Pancreas (tissue), 10 donors: Measurements from ENCODE around the gene P4HTM. TPM values are rescaled to one million over a fixed set of nuclear protein-coding genes. Genes with fewer than 3 reads are reported as not detected.

Experiments used
- ATAC-seq, 4 donors: fragments of 200-7000 bp; cut with Tn5 transposase; one replicate each; pipeline versions ENCODE4 v1.8.0 to v1.9.1; 2020; ENCODE audit warnings: mild to moderate bottlenecking in 4 of 4, moderate library complexity in 4 of 4
- DNase-seq, 6 donors: peaks; one replicate each; pipeline ENCODE4 v3.0.0-alpha.2; 2020
- FAIRE-seq: peaks from 2 replicates; lab custom pipeline; 2012; peaks lifted over from hg19 to GRCh38; lab: Jason Lieb, UNC
- H3K27ac ChIP-seq, 4 donors: fragments of 200-600 bp; sonication (generic); 1 replicate in 3 of 4; 2 replicates in 1 of 4; pipeline versions ENCODE4 v1.5.0 to v1.8.0; 2020
- H3K27me3 ChIP-seq, 4 donors: fragments of 200-600 bp; one replicate each; pipeline ENCODE4 v1.8.0; 2021
- H3K36me3 ChIP-seq, 3 donors: fragments of 200-600 bp; sonication (generic) in 1 of 3; one replicate each; pipeline versions ENCODE4 v1.5.0 to v1.8.0; 2020 to 2021
- H3K4me1 ChIP-seq, 3 donors: fragments of 200-600 bp; one replicate each; pipeline ENCODE4 v1.8.0; 2021
- H3K4me3 ChIP-seq, 4 donors: fragments of 200-600 bp; sonication (generic) in 2 of 4; one replicate each; pipeline versions ENCODE4 v1.5.0 to v1.8.0; 2020 to 2021
- H3K9me3 ChIP-seq, 4 donors: fragments of 200-600 bp; one replicate each; pipeline ENCODE4 v1.8.0; 2021
- WGBS, 2 donors: extraction: QIAGEN DNeasy Blood & Tissue Kit; methylation state at CpG; one replicate each; pipeline ENCODE4 v1.1.7; 2013; 5-methylcytosine and 5-hydroxymethylcytosine counted together
- intact Hi-C, 3 donors: fragments of 100-400 bp; cut with DNase I; formaldehyde crosslinking; loops; one replicate each; pipeline versions ENCODE4 v1.11.1 to v1.14.2; 2022
- polyA plus RNA-seq, 2 donors: library from polyadenylated mRNA; stranded (reverse); fragments of 200-250 nt; gene quantifications; one replicate each; pipeline ENCODE4 v1.2.3, GENCODE V29; 2013
- total RNA-seq, 6 donors: library from RNA; stranded (reverse); fragmentation: NEBNext Ultra II Directional in 4 of 6; extraction: Animal tissue kit (Norgen Biotek cat#: 25700) in 4 of 6; gene quantifications; one replicate each; pipeline versions ENCODE4 v1.2.1 to v1.2.4, GENCODE V29; 2021 to 2023
- TF ChIP-seq, protein P1 (sequence below), 4 donors: fragments of 200-600 bp; sonication (generic) in 3 of 4; IDR thresholded peaks; one replicate each; pipeline versions ENCODE4 v1.5.0 to v1.8.0; 2021; ENCODE audit warnings: antibody characterized with exemption in 4 of 4
- donor health status: healthy with polysubstance abuse.
- donor health status: DM: no; HTN: no; CAD: no; lungs with moderate emphysema.
- donor health status: DM: no; HTN: no; CAD: no.
- donor health status: control.
- donor health status: control.
- donor health status: Bipolar disorder and iron deficiency.
- donor health status: DM: yes; HTN: yes; CAD: no.
- donor health status: DM: no; HTN: no; CAD: no.
- donor health status: DM: no; HTN: no; CAD: no.
- donor health status: DM: yes; HTN: yes; CAD: no.

Gene P4HTM
- total and polyA plus RNA-seq, 8 donors = 29.9 to 108 (median 41.4) TPM

DNA sequence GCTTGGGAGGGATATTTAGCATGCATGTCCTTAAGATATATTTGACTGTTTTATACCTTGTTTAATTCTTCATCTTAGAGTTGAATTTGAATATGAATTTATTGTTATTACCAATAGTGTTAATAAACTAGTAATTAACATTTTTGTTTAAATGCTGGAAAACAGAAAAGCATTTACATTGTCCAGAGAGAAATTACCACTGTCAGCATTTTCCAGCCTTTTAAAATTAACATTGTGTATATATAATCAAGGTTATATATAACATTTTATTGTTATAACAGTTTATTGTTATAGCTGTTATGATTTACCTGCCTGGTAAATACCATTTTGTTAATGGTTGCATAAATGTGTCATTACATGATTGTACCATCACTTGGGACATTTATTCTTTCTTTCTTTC, 8.0 kb upstream of the P4HTM start:
- Histone ChIP-seq H3K27me3 (no peaks in the 10 kb centered on the region), H3K4me1 (no peaks in the 10 kb centered on the region), H3K4me3 (no peak overlapping the region), H3K27ac (no peak overlapping the region), H3K9me3 (no peaks in the 10 kb centered on the region), H3K36me3 (peaks cover 0 to 50% (median 26%) of the 10 kb centered on the region in 3 donors)
- intact Hi-C loops = loop anchor here in 1 of 3 donors (10.0 kb wide), 1 partner anchor 463 kb away; no protein-coding TSS in a partner anchor
- TF ChIP-seq, protein P1, sequence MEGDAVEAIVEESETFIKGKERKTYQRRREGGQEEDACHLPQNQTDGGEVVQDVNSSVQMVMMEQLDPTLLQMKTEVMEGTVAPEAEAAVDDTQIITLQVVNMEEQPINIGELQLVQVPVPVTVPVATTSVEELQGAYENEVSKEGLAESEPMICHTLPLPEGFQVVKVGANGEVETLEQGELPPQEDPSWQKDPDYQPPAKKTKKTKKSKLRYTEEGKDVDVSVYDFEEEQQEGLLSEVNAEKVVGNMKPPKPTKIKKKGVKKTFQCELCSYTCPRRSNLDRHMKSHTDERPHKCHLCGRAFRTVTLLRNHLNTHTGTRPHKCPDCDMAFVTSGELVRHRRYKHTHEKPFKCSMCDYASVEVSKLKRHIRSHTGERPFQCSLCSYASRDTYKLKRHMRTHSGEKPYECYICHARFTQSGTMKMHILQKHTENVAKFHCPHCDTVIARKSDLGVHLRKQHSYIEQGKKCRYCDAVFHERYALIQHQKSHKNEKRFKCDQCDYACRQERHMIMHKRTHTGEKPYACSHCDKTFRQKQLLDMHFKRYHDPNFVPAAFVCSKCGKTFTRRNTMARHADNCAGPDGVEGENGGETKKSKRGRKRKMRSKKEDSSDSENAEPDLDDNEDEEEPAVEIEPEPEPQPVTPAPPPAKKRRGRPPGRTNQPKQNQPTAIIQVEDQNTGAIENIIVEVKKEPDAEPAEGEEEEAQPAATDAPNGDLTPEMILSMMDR (IDR thresholded peaks at IDR 0.05) = no peak
- DNase-seq (no peak), FAIRE-seq (no peak), ATAC-seq (no peak)

DNA sequence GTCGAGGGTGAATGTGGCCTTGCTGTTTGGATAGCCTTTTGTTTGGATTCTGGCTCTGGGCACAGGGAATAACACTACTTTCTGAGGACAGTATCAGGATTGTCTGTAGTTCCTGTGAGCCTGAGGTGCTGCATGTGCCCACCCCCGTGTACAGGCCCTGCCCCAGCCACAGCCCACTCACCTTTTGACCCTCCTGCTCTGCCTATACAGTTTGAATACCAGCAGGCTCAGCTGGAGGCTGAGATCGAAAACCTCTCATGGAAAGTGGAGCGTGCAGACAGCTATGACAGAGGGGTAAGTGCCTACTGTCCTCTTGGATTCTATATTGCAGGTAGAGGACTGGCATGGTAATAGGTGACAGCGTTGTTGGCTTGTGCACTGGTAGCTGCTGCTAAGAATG, 7.4 kb upstream of the P4HTM start:
- DNase-seq = peak in 1 of 6 donors; percentile 14
- Histone ChIP-seq H3K36me3 (peaks cover 0 to 50% (median 26%) of the 10 kb centered on the region in 3 donors), H3K9me3 (no peaks in the 10 kb centered on the region), H3K4me1 (no peaks in the 10 kb centered on the region), H3K27ac (no peak overlapping the region), H3K27me3 (no peaks in the 10 kb centered on the region), H3K4me3 (no peak overlapping the region)
- intact Hi-C loops = loop anchor here in 1 of 3 donors (10.0 kb wide), 1 partner anchor 462 kb away; no protein-coding TSS in a partner anchor
- WGBS, 2 donors = 76 to 82% methylated on average over 5 of the region's 5 CpGs
- no peak for FAIRE-seq
- TF ChIP-seq, protein P1 (IDR thresholded peaks at IDR 0.05) = no peak
- ATAC-seq = no peak

DNA sequence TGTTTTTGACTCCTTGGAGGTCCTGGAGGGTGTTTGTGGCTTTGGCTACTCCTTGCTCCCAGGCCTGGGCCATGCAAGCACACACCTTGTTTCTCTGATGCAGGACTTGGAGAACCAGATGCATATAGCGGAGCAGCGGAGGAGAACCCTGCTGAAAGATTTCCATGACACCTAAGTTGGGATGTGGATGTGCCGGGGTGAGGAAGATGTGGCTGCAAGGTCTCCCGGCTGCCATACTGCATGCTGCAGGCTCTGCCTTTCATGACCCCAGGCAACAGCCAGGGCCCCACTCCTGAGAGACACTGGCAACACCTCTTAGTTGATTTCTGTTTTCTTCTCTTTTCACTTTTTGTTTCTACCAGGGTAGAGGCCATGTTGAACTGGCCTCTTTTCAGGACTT, 6.9 kb upstream of the P4HTM start:
- ATAC-seq (no peak), FAIRE-seq (no peak), DNase-seq (peak in 1 of 6 donors; percentile 23)
- Histone ChIP-seq H3K36me3 (peaks cover 0 to 50% (median 26%) of the 10 kb centered on the region in 3 donors), H3K27me3 (no peaks in the 10 kb centered on the region), H3K9me3 (no peaks in the 10 kb centered on the region), H3K27ac (no peak overlapping the region), H3K4me1 (no peaks in the 10 kb centered on the region), H3K4me3 (no peak overlapping the region)
- intact Hi-C loops = loop anchor here in 1 of 3 donors (10.0 kb wide), 1 partner anchor 462 kb away; no protein-coding TSS in a partner anchor
- 94% methylated on average over 4 of the region's 4 CpGs for WGBS, 2 donors
- TF ChIP-seq, protein P1 (IDR thresholded peaks at IDR 0.05) = no peak

DNA sequence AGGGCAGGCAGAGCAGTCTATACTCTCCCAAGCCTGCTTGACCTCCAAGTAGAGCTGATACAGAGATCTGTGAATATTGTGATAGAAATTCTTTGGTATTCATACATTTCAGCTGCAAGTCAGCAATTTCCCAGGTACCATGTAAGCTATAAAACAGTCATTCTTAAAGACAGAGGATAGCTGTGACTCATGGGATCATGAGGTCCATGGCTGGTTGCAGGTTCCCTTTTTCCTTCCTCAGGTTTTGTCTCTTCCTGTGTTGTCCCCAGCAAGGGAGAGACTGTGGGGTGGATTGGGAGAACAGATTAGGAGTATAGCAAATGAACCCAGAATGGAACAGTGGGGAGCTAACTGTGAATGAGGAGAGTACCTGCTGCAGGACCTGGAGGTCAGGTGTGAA, 5.4 kb upstream of the P4HTM start:
- H3K9me3 ChIP-seq = no peaks in the 10 kb centered on the region
- FAIRE-seq (no peak), ATAC-seq (no peak), DNase-seq (no peak)
- H3K4me3 ChIP-seq = no peak overlapping the region
- no peaks in the 10 kb centered on the region for H3K27me3 ChIP-seq
- H3K4me1 ChIP-seq = peaks cover 5 to 7% (median 6%) of the 10 kb centered on the region in 3 donors
- intact Hi-C loops = loop anchor here in 1 of 3 donors (10.0 kb wide), 1 partner anchor 460 kb away; no protein-coding TSS in a partner anchor
- no peak overlapping the region for H3K27ac ChIP-seq
- TF ChIP-seq, protein P1 (IDR thresholded peaks at IDR 0.05) = no peak
- peaks cover 0 to 38% (median 20%) of the 10 kb centered on the region in 3 donors for H3K36me3 ChIP-seq

DNA sequence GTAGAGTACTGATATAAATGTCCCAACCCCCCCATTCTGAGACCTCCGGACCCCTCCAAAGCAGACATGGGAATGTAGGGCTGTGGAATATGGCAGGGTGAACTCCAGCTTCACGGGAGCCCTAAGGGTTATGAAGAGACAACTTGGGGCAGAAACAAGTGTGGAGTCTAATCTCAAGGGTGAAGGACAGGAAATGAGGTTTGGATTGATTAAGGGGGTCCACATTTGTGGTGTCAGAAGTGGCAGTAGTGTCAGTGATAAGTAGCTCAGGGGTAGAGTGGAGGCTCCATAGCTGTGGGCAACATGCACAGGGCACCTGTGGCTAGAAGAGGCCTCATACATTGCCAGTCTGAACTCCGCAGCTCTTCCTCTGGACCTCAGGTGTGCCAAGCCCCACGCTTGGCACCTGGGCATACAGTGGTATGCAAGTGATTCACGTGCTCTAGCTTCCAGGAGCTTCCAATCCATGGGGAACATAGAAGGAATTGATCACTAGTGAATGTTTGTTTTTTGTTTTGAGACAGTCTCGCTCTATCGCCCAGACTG, 4.1 kb upstream of the P4HTM start:
- Histone ChIP-seq H3K36me3 (peaks cover 0 to 26% (median 9%) of the 10 kb centered on the region in 3 donors), H3K4me1 (peaks cover 5 to 7% (median 6%) of the 10 kb centered on the region in 3 donors), H3K27ac (no peak overlapping the region), H3K27me3 (no peaks in the 10 kb centered on the region), H3K4me3 (no peak overlapping the region), H3K9me3 (no peaks in the 10 kb centered on the region)
- ATAC-seq = no peak
- DNase-seq = peak in 1 of 6 donors; percentile 18
- no peak for FAIRE-seq
- TF ChIP-seq, protein P1 (IDR thresholded peaks at IDR 0.05) = no peak
- 85 to 92% methylated on average over 7 of the region's 7 CpGs for WGBS, 2 donors
- intact Hi-C loops = loop anchor here in 1 of 3 donors (10.0 kb wide), 1 partner anchor 459 kb away; no protein-coding TSS in a partner anchor
